GM13976 (cell line): ENCODE data around the gene BTBD9.

Experiments used
- DNase-seq: peaks from one replicate; pipeline ENCODE4 v3.0.0; 2012; ENCODE audit warnings: low spot score
- in situ Hi-C: fragments of 300-500 bp; cut with MboI; formaldehyde crosslinking; loops from one replicate; pipeline ENCODE4 v1.12.0; 2022; ENCODE audit warnings: low sequenced_read_pairs, mixed read lengths, inconsistent platforms; ENCODE audit not compliant: unreplicated experiment
- TF ChIP-seq, protein P1 (sequence below): IDR thresholded peaks from 2 replicates; pipeline ENCODE4 v1.5.1; 2012; ENCODE audit warnings: borderline replicate concordance, mild to moderate bottlenecking; ENCODE audit not compliant: insufficient read depth; ENCODE audit errors: extremely low read depth, missing control alignments, control extremely low read depth

The BTBD9 gene

DNA sequence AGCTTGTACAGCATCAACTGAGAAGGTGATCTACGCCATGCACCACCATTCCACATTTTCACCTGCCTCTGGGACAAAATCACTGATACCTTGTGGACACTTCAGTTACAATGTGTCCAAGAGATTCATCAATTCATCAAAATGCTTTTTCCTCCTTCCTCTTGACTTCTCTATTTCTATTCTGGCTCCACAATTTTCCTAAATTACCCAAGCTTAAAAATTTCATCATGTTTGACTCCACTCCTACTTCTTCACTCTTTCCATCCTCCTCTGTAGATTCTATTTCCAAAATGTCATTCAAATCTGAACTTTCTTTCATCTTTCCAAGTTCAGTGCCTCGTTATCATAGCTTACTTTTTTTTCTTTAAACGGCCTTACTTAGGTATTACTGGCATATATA lies 172.2 kb downstream of the BTBD9 start:
- in situ Hi-C loops = no loop called here
- DNase-seq = no peak
- TF ChIP-seq, protein P1, sequence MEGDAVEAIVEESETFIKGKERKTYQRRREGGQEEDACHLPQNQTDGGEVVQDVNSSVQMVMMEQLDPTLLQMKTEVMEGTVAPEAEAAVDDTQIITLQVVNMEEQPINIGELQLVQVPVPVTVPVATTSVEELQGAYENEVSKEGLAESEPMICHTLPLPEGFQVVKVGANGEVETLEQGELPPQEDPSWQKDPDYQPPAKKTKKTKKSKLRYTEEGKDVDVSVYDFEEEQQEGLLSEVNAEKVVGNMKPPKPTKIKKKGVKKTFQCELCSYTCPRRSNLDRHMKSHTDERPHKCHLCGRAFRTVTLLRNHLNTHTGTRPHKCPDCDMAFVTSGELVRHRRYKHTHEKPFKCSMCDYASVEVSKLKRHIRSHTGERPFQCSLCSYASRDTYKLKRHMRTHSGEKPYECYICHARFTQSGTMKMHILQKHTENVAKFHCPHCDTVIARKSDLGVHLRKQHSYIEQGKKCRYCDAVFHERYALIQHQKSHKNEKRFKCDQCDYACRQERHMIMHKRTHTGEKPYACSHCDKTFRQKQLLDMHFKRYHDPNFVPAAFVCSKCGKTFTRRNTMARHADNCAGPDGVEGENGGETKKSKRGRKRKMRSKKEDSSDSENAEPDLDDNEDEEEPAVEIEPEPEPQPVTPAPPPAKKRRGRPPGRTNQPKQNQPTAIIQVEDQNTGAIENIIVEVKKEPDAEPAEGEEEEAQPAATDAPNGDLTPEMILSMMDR = no peak

DNA sequence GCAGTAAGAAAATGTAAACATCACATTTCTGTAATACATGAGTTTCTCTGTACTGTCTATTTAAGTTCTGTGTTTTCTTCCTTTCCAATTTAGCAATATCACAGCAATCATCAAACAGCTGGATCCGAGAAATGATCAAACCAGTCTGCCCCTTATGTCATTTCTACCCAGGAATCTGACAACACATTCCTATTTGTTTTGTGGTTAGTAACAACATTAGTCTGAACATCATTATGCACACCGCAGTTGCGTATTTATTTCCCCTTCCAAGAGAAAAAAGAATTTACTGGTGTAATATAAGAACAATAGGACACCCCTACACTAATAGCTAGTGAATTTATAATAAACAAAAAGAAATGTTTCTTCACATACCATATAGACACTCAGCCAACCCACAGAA lies 179.5 kb downstream of the BTBD9 start:
- TF ChIP-seq, protein P1 = no peak
- no peak for DNase-seq
- in situ Hi-C loops = no loop called here

DNA sequence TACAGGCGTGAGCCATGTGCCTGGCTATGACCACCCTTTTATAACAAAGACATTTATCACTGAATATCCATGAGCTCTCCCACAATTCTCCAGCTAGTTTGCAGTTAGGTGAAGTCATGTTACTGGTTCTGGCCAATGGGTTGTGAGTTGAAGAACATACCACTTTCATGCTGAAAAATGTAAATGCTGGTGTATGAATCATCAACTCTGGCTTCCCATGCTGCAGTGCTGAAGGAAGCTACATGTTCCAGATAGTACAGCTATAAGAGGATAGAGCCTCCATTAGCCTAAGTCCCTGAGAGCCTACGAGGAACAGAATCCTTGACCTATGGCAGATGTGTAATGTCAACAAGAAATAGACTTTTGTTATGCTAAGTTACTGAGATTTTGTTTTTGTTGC lies 180.4 kb downstream of the BTBD9 start:
- TF ChIP-seq, protein P1 = no peak
- no peak for DNase-seq
- in situ Hi-C loops = no loop called here

DNA sequence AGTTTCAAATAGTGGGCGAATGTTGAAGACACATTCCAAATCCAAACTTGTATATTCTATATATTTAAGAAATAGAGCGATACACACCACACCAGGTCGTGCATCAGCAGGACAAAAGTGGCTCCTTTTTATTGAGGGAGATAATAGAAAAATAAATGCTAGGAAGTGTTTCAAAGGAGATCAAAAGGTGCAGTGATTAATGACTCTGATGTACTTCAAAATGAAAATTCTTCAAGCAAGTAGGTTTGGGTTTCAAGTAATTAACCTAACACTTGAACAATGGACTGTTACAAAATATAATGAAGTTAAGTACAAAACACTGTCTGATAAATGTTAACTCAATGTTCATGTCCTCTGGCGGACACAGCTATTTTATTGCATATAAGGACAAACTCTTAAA lies 185.9 kb downstream of the BTBD9 start:
- in situ Hi-C loops = no loop called here
- DNase-seq = no peak
- TF ChIP-seq, protein P1 = no peak

DNA sequence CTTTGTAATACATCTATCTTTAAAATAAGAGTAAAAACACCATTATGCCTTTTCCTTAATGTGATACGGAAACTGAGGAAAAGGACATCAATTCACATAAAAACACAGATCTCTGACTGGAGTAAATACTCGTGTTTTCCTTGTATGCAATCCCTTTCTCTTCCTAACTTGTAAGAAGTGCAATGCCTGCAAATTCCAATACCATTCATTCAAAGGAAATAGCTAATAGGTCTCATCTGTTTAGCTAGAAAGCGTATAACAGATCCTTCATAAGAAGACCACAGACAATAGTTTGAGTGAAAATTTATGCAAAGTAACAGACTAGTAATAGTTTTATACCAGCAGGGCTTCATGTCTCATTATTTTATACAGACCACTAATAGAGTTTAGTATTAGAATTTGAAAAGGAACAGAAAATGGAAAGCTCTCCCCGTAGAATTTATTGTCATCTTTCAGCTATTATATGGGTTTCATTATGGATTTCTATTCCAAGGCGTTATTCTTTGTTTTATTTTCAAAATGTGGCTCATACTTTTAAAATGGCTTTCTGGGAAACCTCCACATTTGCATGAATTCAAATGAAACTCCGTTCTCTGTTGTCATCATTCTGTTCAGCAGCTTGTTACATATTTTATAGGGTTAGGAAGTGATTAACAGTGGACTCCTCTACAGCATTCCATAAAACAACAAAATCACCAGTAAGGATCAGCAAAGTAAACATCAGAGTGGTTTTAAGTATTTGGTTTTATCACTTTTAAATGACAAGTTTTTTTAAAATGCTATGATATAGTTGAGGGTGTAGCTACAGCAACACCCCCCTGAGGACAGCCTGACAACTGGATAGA lies 186.7 kb downstream of the BTBD9 start:
- TF ChIP-seq, protein P1 = no peak
- DNase-seq = no peak
- in situ Hi-C loops = no loop called here

DNA sequence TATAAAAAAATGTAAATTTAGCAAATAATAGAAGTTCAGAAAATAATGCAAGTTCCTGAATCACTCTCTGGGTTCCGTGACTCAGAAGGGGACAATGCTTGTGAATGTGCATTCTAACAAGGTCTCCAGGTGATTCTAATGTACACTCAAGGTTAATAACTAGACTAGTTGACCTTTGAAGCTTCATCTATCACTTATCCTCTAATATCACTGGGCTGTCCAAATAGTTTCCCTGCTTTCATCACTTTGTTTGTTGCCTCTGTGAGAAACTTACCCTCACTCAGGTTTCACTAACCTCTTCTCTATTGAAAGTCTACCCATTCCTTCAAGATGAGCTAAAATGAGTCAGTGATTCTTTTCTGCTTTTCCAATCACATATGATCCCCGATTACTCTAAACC lies 189.0 kb downstream of the BTBD9 start:
- no peak for DNase-seq
- TF ChIP-seq, protein P1 = no peak
- in situ Hi-C loops = no loop called here
